H1 (cell line): ENCODE measurements around the gene C19orf44.

Source experiments
- CHD2 ChIP-seq: IDR thresholded peaks from 2 replicates; pipeline ENCODE4 v1.6.1; 2012; ENCODE audit warnings: low read length, improper control_type of control experiment
- EZH2 ChIP-seq: fragments of 200-600 bp; sonication (generic); IDR thresholded peaks from 2 replicates; pipeline ENCODE4 v1.7.1; 2012; ENCODE audit warnings: low read depth, mild to moderate bottlenecking, moderate library complexity, low read length, inconsistent platforms; ENCODE audit not compliant: severe bottlenecking
- HDAC6 ChIP-seq: IDR thresholded peaks from one replicate; pipeline ENCODE4 v1.7.1; 2012; ENCODE audit warnings: low read depth, mild to moderate bottlenecking, inconsistent platforms, low read length, moderate library complexity
- JUND ChIP-seq: IDR thresholded peaks from 2 replicates; pipeline ENCODE4 v1.6.1; 2011; ENCODE audit warnings: mild to moderate bottlenecking, improper control_type of control experiment, low read length
- SRF ChIP-seq: IDR thresholded peaks from 2 replicates; pipeline ENCODE4 v1.6.1; 2011; ENCODE audit warnings: mild to moderate bottlenecking, low read depth, low read length, moderate library complexity
- YY1 ChIP-seq: IDR thresholded peaks from 2 replicates; pipeline ENCODE4 v1.6.1; 2011; ENCODE audit warnings: low read depth, mild to moderate bottlenecking, low read length
- TF ChIP-seq, protein P1 (sequence below): fragments of 300-600 bp; sonication (generic); IDR thresholded peaks from 2 replicates; pipeline ENCODE4 v1.7.1; 2012; ENCODE audit warnings: low read length, moderate library complexity, mild to moderate bottlenecking, inconsistent platforms; ENCODE audit not compliant: insufficient replicate concordance
- TF ChIP-seq, protein P2 (sequence below), 3 experiments: IDR thresholded peaks; 1 replicate in 2 of 3; 2 replicates in 1 of 3; pipeline versions ENCODE4 v1.5.1 to v1.6.1; 2011; ENCODE audit warnings: low read length in 3 of 3, mild to moderate bottlenecking in 3 of 3, inconsistent platforms in 2 of 3, low read depth in 1 of 3, moderate library complexity in 1 of 3; ENCODE audit not compliant: insufficient read depth in 1 of 3; ENCODE audit errors: control extremely low read depth in 1 of 3
- TF ChIP-seq, protein P3 (sequence below): IDR thresholded peaks from 2 replicates; pipeline ENCODE4 v1.6.1; 2012; ENCODE audit warnings: low read length, inconsistent platforms

GRCh38 chr19:16541526-16542044 lies 45.4 kb downstream of the C19orf44 start:
- TF ChIP-seq HDAC6 (no peak), JUND (no peak), EZH2 (no peak), YY1 (no peak), CHD2 (no peak), SRF (no peak)
- TF ChIP-seq, protein P1, sequence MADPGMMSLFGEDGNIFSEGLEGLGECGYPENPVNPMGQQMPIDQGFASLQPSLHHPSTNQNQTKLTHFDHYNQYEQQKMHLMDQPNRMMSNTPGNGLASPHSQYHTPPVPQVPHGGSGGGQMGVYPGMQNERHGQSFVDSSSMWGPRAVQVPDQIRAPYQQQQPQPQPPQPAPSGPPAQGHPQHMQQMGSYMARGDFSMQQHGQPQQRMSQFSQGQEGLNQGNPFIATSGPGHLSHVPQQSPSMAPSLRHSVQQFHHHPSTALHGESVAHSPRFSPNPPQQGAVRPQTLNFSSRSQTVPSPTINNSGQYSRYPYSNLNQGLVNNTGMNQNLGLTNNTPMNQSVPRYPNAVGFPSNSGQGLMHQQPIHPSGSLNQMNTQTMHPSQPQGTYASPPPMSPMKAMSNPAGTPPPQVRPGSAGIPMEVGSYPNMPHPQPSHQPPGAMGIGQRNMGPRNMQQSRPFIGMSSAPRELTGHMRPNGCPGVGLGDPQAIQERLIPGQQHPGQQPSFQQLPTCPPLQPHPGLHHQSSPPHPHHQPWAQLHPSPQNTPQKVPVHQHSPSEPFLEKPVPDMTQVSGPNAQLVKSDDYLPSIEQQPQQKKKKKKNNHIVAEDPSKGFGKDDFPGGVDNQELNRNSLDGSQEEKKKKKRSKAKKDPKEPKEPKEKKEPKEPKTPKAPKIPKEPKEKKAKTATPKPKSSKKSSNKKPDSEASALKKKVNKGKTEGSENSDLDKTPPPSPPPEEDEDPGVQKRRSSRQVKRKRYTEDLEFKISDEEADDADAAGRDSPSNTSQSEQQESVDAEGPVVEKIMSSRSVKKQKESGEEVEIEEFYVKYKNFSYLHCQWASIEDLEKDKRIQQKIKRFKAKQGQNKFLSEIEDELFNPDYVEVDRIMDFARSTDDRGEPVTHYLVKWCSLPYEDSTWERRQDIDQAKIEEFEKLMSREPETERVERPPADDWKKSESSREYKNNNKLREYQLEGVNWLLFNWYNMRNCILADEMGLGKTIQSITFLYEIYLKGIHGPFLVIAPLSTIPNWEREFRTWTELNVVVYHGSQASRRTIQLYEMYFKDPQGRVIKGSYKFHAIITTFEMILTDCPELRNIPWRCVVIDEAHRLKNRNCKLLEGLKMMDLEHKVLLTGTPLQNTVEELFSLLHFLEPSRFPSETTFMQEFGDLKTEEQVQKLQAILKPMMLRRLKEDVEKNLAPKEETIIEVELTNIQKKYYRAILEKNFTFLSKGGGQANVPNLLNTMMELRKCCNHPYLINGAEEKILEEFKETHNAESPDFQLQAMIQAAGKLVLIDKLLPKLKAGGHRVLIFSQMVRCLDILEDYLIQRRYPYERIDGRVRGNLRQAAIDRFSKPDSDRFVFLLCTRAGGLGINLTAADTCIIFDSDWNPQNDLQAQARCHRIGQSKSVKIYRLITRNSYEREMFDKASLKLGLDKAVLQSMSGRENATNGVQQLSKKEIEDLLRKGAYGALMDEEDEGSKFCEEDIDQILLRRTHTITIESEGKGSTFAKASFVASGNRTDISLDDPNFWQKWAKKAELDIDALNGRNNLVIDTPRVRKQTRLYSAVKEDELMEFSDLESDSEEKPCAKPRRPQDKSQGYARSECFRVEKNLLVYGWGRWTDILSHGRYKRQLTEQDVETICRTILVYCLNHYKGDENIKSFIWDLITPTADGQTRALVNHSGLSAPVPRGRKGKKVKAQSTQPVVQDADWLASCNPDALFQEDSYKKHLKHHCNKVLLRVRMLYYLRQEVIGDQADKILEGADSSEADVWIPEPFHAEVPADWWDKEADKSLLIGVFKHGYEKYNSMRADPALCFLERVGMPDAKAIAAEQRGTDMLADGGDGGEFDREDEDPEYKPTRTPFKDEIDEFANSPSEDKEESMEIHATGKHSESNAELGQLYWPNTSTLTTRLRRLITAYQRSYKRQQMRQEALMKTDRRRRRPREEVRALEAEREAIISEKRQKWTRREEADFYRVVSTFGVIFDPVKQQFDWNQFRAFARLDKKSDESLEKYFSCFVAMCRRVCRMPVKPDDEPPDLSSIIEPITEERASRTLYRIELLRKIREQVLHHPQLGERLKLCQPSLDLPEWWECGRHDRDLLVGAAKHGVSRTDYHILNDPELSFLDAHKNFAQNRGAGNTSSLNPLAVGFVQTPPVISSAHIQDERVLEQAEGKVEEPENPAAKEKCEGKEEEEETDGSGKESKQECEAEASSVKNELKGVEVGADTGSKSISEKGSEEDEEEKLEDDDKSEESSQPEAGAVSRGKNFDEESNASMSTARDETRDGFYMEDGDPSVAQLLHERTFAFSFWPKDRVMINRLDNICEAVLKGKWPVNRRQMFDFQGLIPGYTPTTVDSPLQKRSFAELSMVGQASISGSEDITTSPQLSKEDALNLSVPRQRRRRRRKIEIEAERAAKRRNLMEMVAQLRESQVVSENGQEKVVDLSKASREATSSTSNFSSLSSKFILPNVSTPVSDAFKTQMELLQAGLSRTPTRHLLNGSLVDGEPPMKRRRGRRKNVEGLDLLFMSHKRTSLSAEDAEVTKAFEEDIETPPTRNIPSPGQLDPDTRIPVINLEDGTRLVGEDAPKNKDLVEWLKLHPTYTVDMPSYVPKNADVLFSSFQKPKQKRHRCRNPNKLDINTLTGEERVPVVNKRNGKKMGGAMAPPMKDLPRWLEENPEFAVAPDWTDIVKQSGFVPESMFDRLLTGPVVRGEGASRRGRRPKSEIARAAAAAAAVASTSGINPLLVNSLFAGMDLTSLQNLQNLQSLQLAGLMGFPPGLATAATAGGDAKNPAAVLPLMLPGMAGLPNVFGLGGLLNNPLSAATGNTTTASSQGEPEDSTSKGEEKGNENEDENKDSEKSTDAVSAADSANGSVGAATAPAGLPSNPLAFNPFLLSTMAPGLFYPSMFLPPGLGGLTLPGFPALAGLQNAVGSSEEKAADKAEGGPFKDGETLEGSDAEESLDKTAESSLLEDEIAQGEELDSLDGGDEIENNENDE, result no peak
- TF ChIP-seq, protein P2, sequence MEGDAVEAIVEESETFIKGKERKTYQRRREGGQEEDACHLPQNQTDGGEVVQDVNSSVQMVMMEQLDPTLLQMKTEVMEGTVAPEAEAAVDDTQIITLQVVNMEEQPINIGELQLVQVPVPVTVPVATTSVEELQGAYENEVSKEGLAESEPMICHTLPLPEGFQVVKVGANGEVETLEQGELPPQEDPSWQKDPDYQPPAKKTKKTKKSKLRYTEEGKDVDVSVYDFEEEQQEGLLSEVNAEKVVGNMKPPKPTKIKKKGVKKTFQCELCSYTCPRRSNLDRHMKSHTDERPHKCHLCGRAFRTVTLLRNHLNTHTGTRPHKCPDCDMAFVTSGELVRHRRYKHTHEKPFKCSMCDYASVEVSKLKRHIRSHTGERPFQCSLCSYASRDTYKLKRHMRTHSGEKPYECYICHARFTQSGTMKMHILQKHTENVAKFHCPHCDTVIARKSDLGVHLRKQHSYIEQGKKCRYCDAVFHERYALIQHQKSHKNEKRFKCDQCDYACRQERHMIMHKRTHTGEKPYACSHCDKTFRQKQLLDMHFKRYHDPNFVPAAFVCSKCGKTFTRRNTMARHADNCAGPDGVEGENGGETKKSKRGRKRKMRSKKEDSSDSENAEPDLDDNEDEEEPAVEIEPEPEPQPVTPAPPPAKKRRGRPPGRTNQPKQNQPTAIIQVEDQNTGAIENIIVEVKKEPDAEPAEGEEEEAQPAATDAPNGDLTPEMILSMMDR (IDR thresholded peaks at IDR 0.05; ENCODE audit: control extremely low read depth in 1 of 3, insufficient read depth in 1 of 3, low read depth in 1 of 3, low read length in 3 of 3), result no peak
- TF ChIP-seq, protein P3, sequence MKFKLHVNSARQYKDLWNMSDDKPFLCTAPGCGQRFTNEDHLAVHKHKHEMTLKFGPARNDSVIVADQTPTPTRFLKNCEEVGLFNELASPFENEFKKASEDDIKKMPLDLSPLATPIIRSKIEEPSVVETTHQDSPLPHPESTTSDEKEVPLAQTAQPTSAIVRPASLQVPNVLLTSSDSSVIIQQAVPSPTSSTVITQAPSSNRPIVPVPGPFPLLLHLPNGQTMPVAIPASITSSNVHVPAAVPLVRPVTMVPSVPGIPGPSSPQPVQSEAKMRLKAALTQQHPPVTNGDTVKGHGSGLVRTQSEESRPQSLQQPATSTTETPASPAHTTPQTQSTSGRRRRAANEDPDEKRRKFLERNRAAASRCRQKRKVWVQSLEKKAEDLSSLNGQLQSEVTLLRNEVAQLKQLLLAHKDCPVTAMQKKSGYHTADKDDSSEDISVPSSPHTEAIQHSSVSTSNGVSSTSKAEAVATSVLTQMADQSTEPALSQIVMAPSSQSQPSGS, result no peak
